Fibroblast of lung (primary cell): ENCODE results near the gene OSTC.

ENCODE experiments used
- CTCF ChIP-seq, 2 donors: IDR thresholded peaks in 1 of 2; conservative IDR thresholded peaks in 1 of 2; 1 replicate in 1 of 2; 2 replicates in 1 of 2; pipeline ENCODE4 v1.5.1; 2011 to 2012; ENCODE audit warnings: low read length in 2 of 2, control low read depth in 1 of 2, inconsistent platforms in 1 of 2, low read depth in 1 of 2, mild to moderate bottlenecking in 1 of 2
- EZH2 ChIP-seq: IDR thresholded peaks from 2 replicates; pipeline ENCODE4 v1.5.1; 2012; ENCODE audit warnings: low read length, control low read depth, mild to moderate bottlenecking; ENCODE audit errors: missing control alignments

GRCh38 chr4:108620101-108620932 is 30.1 kb upstream of the OSTC start, which contains the start of gene RPL34:
- TF ChIP-seq CTCF (conservative IDR thresholded peaks at IDR 0.05 in 1 of 2, IDR thresholded peaks at IDR 0.05 in 1 of 2; ENCODE audit: low read depth in 1 of 2, low read length in 2 of 2) (no peak), EZH2 (no peak)
